H1 (cell line): ENCODE measurements around the gene ATM. TPM values are rescaled to one million over a fixed set of nuclear protein-coding genes. Genes with fewer than 3 reads are reported as not detected.

Experiments
- BACH1 ChIP-seq: IDR thresholded peaks from 2 replicates; pipeline ENCODE4 v1.6.1; 2012; ENCODE audit warnings: low read length, improper control_type of control experiment
- BCL11A ChIP-seq, 2 experiments: IDR thresholded peaks; one replicate each; pipeline ENCODE4 v1.6.1; 2011; ENCODE audit warnings: low read depth in 2 of 2, low read length in 2 of 2, mild to moderate bottlenecking in 2 of 2
- CEBPB ChIP-seq: IDR thresholded peaks from 2 replicates; pipeline ENCODE4 v1.6.1; 2012; ENCODE audit warnings: low read depth, low read length
- CHD7 ChIP-seq: fragments of 300-600 bp; sonication (generic); IDR thresholded peaks from 2 replicates; pipeline ENCODE4 v1.7.1; 2012; ENCODE audit warnings: low read length, moderate library complexity, mild to moderate bottlenecking, inconsistent platforms; ENCODE audit not compliant: insufficient replicate concordance
- EP300 ChIP-seq, 2 experiments: IDR thresholded peaks; 1 replicate in 1 of 2; 2 replicates in 1 of 2; pipeline ENCODE4 v1.6.1; 2011 to 2012; ENCODE audit warnings: low read depth in 2 of 2, low read length in 2 of 2, mild to moderate bottlenecking in 2 of 2, borderline replicate concordance in 1 of 2, inconsistent platforms in 1 of 2, moderate library complexity in 1 of 2
- FOSL1 ChIP-seq: IDR thresholded peaks from 2 replicates; pipeline ENCODE4 v1.6.1; 2011; ENCODE audit warnings: mild to moderate bottlenecking, low read depth, low read length, moderate library complexity; ENCODE audit not compliant: insufficient read depth
- JUN ChIP-seq: IDR thresholded peaks from 2 replicates; pipeline ENCODE4 v1.6.1; 2011; ENCODE audit warnings: low read depth, mild to moderate bottlenecking, improper control_type of control experiment, low read length
- MAFK ChIP-seq: IDR thresholded peaks from 2 replicates; pipeline ENCODE4 v1.6.1; 2012; ENCODE audit warnings: low read depth, mild to moderate bottlenecking, improper control_type of control experiment, low read length
- PHF8 ChIP-seq: fragments of 200-600 bp; sonication (generic); conservative IDR thresholded peaks from 2 replicates; pipeline ENCODE4 v1.7.1; 2012; ENCODE audit warnings: low read depth, mild to moderate bottlenecking, inconsistent platforms, low read length, moderate library complexity
- USF2 ChIP-seq: IDR thresholded peaks from 2 replicates; pipeline ENCODE4 v1.6.1; 2011; ENCODE audit warnings: low read length, improper control_type of control experiment
- YY1 ChIP-seq: IDR thresholded peaks from 2 replicates; pipeline ENCODE4 v1.6.1; 2011; ENCODE audit warnings: low read depth, mild to moderate bottlenecking, low read length
- polyA plus RNA-seq, 7 experiments: library from polyadenylated mRNA; depleted of rRNA in 3 of 7; stranded (reverse) in 5 of 7; unstranded in 2 of 7; fragments of >200 nt in 5 of 7; fragments of 200-250 nt in 2 of 7; gene quantifications; 1 replicate in 5 of 7; 2 replicates in 1 of 7; 4 replicates in 1 of 7; pipeline versions ENCODE4 v1.2.1 to v1.2.3, GENCODE V29; 2011 to 2013; ENCODE audit warnings: missing spikeins in 2 of 7, mixed read lengths in 2 of 7
- total RNA-seq: library from RNA; stranded (reverse); fragmentation: NEBNext Ultra II Directional; extraction: Animal tissue kit (Norgen Biotek cat#: 25700); gene quantifications from 2 replicates; pipeline ENCODE4 v1.2.1, GENCODE V29; 2021

Gene ATM
- total and polyA plus RNA-seq, 2 of the 8 experiments (the other 6 are each of a cell fraction or from before 2014, with no cell fraction given), result 14.9 to 55.4 TPM

GRCh38 chr11:108393046-108393445, 170.2 kb downstream of the ATM start (continued):
- no peak for TF ChIP-seq CHD7
- TF ChIP-seq CEBPB, result no peak
- TF ChIP-seq EP300 (IDR thresholded peaks at IDR 0.05; ENCODE audit: borderline replicate concordance in 1 of 2, low read depth in 2 of 2, low read length in 2 of 2), result no peak
- no peak for TF ChIP-seq YY1
- no peak for TF ChIP-seq JUN
- TF ChIP-seq MAFK, result no peak
- TF ChIP-seq BACH1, result no peak
- TF ChIP-seq BCL11A (IDR thresholded peaks at IDR 0.05; ENCODE audit: low read depth in 2 of 2, low read length in 2 of 2), result no peak
- no peak for TF ChIP-seq USF2
- TF ChIP-seq FOSL1, result no peak
- no peak for TF ChIP-seq PHF8
